GM21390 (cell line): Measurements from ENCODE around the gene OTOA.
"Not testable (repeated sequence)": the region's sequence is repeated elsewhere in the genome, so short reads cannot be mapped to it uniquely, and the experiment has no call there.

Experiments used
- ATAC-seq: cut with Tn5 transposase; IDR thresholded peaks from one replicate; pipeline ENCODE4 v1.9.1; 2021; ENCODE audit not compliant: unreplicated experiment

OTOA gene

GRCh38 chr16:21663889-21664647 lies at the start of gene OTOA:
OTOA (plus strand) TSS chr16:21663968; CDS start chr16:21678515, 14,547 bp downstream.
- no peak for ATAC-seq

- ATAC-seq = no peak
Observed at GRCh38 chr16:21614896-21615295, 48.9 kb upstream of the OTOA start.

- ATAC-seq = no peak
Observed at GRCh38 chr16:21617607-21618006, 46.2 kb upstream of the OTOA start.

- ATAC-seq = no peak
Observed at GRCh38 chr16:21618281-21618680, 45.5 kb upstream of the OTOA start.

- ATAC-seq = no peak
Observed at GRCh38 chr16:21619765-21620425, 43.9 kb upstream of the OTOA start.

- ATAC-seq = no peak
Observed at GRCh38 chr16:21620592-21620991, 43.2 kb upstream of the OTOA start.

GRCh38 chr16:21622545-21622944 lies 41.2 kb upstream of the OTOA start:
- ATAC-seq = no peak

- ATAC-seq = no peak
Observed at GRCh38 chr16:21625026-21625425, 38.7 kb upstream of the OTOA start.

GRCh38 chr16:21626659-21627277 lies 37.0 kb upstream of the OTOA start:
- ATAC-seq = no peak

- no peak for ATAC-seq
Observed at GRCh38 chr16:21628121-21628726, 35.5 kb upstream of the OTOA start.

- no peak for ATAC-seq
Observed at GRCh38 chr16:21628772-21629171, 35.0 kb upstream of the OTOA start.

- ATAC-seq = not testable (repeated sequence)
Observed at GRCh38 chr16:21629616-21630539, 33.9 kb upstream of the OTOA start.

- ATAC-seq = not testable (repeated sequence)
Observed at GRCh38 chr16:21630866-21631265, 32.9 kb upstream of the OTOA start.

- not testable (repeated sequence) for ATAC-seq
Observed at GRCh38 chr16:21631376-21631775, 32.4 kb upstream of the OTOA start.

GRCh38 chr16:21631951-21632575 lies 31.7 kb upstream of the OTOA start:
- ATAC-seq = not testable (repeated sequence)

- no peak for ATAC-seq
Observed at GRCh38 chr16:21634216-21634615, 29.6 kb upstream of the OTOA start.

- ATAC-seq = not testable (repeated sequence)
Observed at GRCh38 chr16:21635694-21636093, 28.1 kb upstream of the OTOA start.

GRCh38 chr16:21637032-21637968 lies 26.5 kb upstream of the OTOA start:
- no peak for ATAC-seq

- ATAC-seq = no peak
Observed at GRCh38 chr16:21638573-21638975, 25.2 kb upstream of the OTOA start.
